Globus pallidus (tissue), 1 donor: ENCODE results near the gene CHST8.

Experiments
- DNase-seq: peaks from one replicate; pipeline ENCODE4 v3.0.0-alpha.2; 2015; ENCODE audit warnings: low spot score

Gene CHST8

GRCh38 chr19:33618884-33619283 lies 2.9 kb upstream of the CHST8 start:
- DNase-seq, result no peak

GRCh38 chr19:33620611-33621010 lies 1.1 kb upstream of the CHST8 start:
- DNase-seq, result no peak

- DNase-seq, result no peak
These were observed 528 bp upstream of the CHST8 start for GRCh38 chr19:33621065-33621785.

GRCh38 chr19:33622505-33622808 lies 704 bp downstream of the CHST8 start:
- no peak for DNase-seq

GRCh38 chr19:33622809-33623511 lies 1.2 kb downstream of the CHST8 start:
- DNase-seq, result no peak

GRCh38 chr19:33624586-33624985 lies 2.8 kb downstream of the CHST8 start:
- no peak for DNase-seq

- no peak for DNase-seq
These were observed 5.8 kb downstream of the CHST8 start for GRCh38 chr19:33627526-33627925.

GRCh38 chr19:33627962-33628839 lies 6.4 kb downstream of the CHST8 start:
- no peak for DNase-seq

- DNase-seq, result no peak
These were observed 7.4 kb downstream of the CHST8 start for GRCh38 chr19:33628921-33629825.

- DNase-seq, result no peak
These were observed 8.1 kb downstream of the CHST8 start for GRCh38 chr19:33629826-33630375.

- DNase-seq, result no peak
These were observed 9.3 kb downstream of the CHST8 start for GRCh38 chr19:33630880-33631608.

- DNase-seq, result no peak
These were observed 9.8 kb downstream of the CHST8 start for GRCh38 chr19:33631609-33631973.

- DNase-seq, result no peak
These were observed 12.8 kb downstream of the CHST8 start for GRCh38 chr19:33634361-33635091.

- DNase-seq, result no peak
These were observed 16.6 kb downstream of the CHST8 start for GRCh38 chr19:33638167-33639034.

- no peak for DNase-seq
These were observed 17.4 kb downstream of the CHST8 start for GRCh38 chr19:33639035-33639681.

- no peak for DNase-seq
These were observed 19.0 kb downstream of the CHST8 start for GRCh38 chr19:33640773-33641172.

GRCh38 chr19:33641261-33641660 lies 19.5 kb downstream of the CHST8 start:
- DNase-seq, result no peak

- no peak for DNase-seq
These were observed 20.3 kb downstream of the CHST8 start for GRCh38 chr19:33641956-33642498.
